MM.1S (cell line): Measurements from ENCODE around the gene DNAJC8.

Source experiments
- EZH2 ChIP-seq: fragments of 300-600 bp; sonication (generic); optimal IDR thresholded peaks from 2 replicates; pipeline ENCODE3; 2017; ENCODE audit warnings: low read depth, mild to moderate bottlenecking, antibody characterized with exemption, low read length, mixed read lengths
- EZH2phosphoT487 ChIP-seq: fragments of 300-600 bp; sonication (generic); IDR thresholded peaks from 2 replicates; pipeline ENCODE4 v1.6.1; 2018; ENCODE audit warnings: antibody characterized with exemption, low read length
- TF ChIP-seq, protein P1 (sequence below): fragments of 300-600 bp; sonication (generic); IDR thresholded peaks from 2 replicates; pipeline ENCODE4 v1.5.1; 2016; ENCODE audit warnings: antibody characterized with exemption, low read length, mixed read lengths

DNA sequence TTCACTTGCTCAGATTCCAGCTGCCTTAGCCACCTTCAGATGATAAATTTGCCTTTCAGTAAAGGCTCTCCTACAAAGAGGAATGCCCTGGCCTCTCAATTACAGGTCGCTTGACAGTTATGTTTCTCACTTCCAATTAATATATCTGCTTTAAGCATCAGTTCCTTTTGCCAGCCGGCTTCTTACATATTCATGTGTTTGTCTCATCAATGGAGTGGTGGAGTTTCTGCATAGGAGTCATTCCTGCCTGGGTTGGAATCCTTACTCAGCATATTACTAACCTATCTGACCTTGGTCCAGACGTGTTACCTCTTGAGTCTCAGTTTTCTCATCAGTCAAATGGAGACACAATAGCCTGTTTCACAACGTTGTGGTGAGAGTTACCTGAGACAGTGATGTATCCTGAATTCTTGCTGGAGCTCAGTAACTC lies 17.1 kb upstream of the DNAJC8 start:
- TF ChIP-seq, protein P1, sequence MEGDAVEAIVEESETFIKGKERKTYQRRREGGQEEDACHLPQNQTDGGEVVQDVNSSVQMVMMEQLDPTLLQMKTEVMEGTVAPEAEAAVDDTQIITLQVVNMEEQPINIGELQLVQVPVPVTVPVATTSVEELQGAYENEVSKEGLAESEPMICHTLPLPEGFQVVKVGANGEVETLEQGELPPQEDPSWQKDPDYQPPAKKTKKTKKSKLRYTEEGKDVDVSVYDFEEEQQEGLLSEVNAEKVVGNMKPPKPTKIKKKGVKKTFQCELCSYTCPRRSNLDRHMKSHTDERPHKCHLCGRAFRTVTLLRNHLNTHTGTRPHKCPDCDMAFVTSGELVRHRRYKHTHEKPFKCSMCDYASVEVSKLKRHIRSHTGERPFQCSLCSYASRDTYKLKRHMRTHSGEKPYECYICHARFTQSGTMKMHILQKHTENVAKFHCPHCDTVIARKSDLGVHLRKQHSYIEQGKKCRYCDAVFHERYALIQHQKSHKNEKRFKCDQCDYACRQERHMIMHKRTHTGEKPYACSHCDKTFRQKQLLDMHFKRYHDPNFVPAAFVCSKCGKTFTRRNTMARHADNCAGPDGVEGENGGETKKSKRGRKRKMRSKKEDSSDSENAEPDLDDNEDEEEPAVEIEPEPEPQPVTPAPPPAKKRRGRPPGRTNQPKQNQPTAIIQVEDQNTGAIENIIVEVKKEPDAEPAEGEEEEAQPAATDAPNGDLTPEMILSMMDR, result no peak
- TF ChIP-seq EZH2phosphoT487 (no peak), EZH2 (no peak)
